Panc1 (cell line): ENCODE measurements around the gene ERMARD.

Experiments
- CTCF ChIP-seq: fragments of 450-650 bp; IDR thresholded peaks from 2 replicates; pipeline ENCODE4 v1.5.1; 2017; ENCODE audit warnings: mild to moderate bottlenecking
- REST ChIP-seq, 2 experiments: IDR thresholded peaks; 2 replicates each; pipeline ENCODE4 v1.6.1; 2011 to 2012; ENCODE audit warnings: low read depth in 2 of 2, control low read depth in 1 of 2, low read length in 1 of 2, mild to moderate bottlenecking in 1 of 2, moderate library complexity in 1 of 2; ENCODE audit not compliant: insufficient read depth in 1 of 2

GRCh38 chr6:169783971-169784820 lies 32.8 kb downstream of the ERMARD start:
- TF ChIP-seq CTCF (no peak), REST (IDR thresholded peaks at IDR 0.05; ENCODE audit: insufficient read depth in 1 of 2, low read depth in 2 of 2, low read length in 1 of 2) (no peak)
